B cell (primary cell): ENCODE data around the gene ELP1.

Experiments
- CTCF ChIP-seq: fragments of 200-600 bp; IDR thresholded peaks from one replicate; pipeline ENCODE4 v1.8.0; 2022; ENCODE audit warnings: antibody characterized with exemption, mild to moderate bottlenecking
- EZH2 ChIP-seq: IDR thresholded peaks from 2 replicates; pipeline ENCODE4 v1.6.1; 2012; ENCODE audit warnings: borderline replicate concordance, low read depth, mild to moderate bottlenecking, moderate library complexity, low read length; ENCODE audit not compliant: insufficient read depth, poor library complexity, severe bottlenecking

- no peak for TF ChIP-seq CTCF
- no peak for TF ChIP-seq EZH2
Measured at GRCh38 chr9:108897324-108898096, 36.4 kb downstream of the ELP1 start.
